Measurements from ENCODE around the gene SMG1. TPM values are rescaled to one million over a fixed set of nuclear protein-coding genes. Genes with fewer than 3 reads are reported as not detected.
A peak's percentile ranks its signal among the peaks of the same experiment; 100 is the strongest.

The SMG1 gene
- total and polyA plus RNA-seq, 2 of the 13 experiments (the other 11 are each of a cell fraction or from before 2014, with no cell fraction given), result 48.7 to 53.7 TPM

GRCh38 chr16:18801145-18801972 is 124.8 kb downstream of the SMG1 start, which contains the start of gene ARL6IP1 (continued):
- TF ChIP-seq ZNF839 (CRISPR knock-in tag; IDR thresholded peaks at IDR 0.05; ENCODE audit: borderline replicate concordance) (peak; percentile 97; the same call in 1 of the 2 replicates), NONO (IDR thresholded peaks at IDR 0.05) (no peak), NONO (CRISPR knock-in tag; conservative IDR thresholded peaks at IDR 0.05) (peak; percentile 100), ZFX (CRISPR knock-in tag; IDR thresholded peaks at IDR 0.05; ENCODE audit: low read depth) (peak; percentile 99), FOSL1 (CRISPR knock-in tag; IDR thresholded peaks at IDR 0.05; ENCODE audit: borderline replicate concordance) (no peak), GTF2F1 (IDR thresholded peaks at IDR 0.05; ENCODE audit: low read length) (peak; percentile 97), CSRNP1 (CRISPR knock-in tag; IDR thresholded peaks at IDR 0.05) (peak; percentile 99), ZNF530 (CRISPR knock-in tag; IDR thresholded peaks at IDR 0.05; ENCODE audit: low read depth) (peak; percentile 87; the same call in 1 of the 2 replicates), TBP (CRISPR knock-in tag; IDR thresholded peaks at IDR 0.05) (0 out of 2 replicates have a peak, but pooled peaks have one; percentile 86), SRSF9 (IDR thresholded peaks at IDR 0.05; ENCODE audit: borderline replicate concordance, insufficient read depth, low read depth, low read length, poor library complexity, severe bottlenecking) (no peak), HDAC1 (CRISPR knock-in tag; IDR thresholded peaks at IDR 0.05) (peak; percentile 99), IKZF4 (CRISPR knock-in tag; IDR thresholded peaks at IDR 0.05; ENCODE audit: borderline replicate concordance, low read depth, not compliant biosample characterization) (peak; percentile 58), ZNF317 (CRISPR knock-in tag; IDR thresholded peaks at IDR 0.05) (peak; percentile 93), ZBTB34 (CRISPR knock-in tag; IDR thresholded peaks at IDR 0.05) (peak; percentile 98), AHDC1 (CRISPR knock-in tag; IDR thresholded peaks at IDR 0.05; ENCODE audit: borderline replicate concordance) (peak; percentile 92), TCF7L2 (IDR thresholded peaks at IDR 0.05; ENCODE audit: low read depth, low read length) (no peak), PITX1 (CRISPR knock-in tag; IDR thresholded peaks at IDR 0.05) (peak; percentile 85; the same call in 1 of the 2 replicates), ZMYM3 (CRISPR knock-in tag; IDR thresholded peaks at IDR 0.05) (peak; percentile 70; the same call in 1 of the 2 replicates), FOXM1 (CRISPR knock-in tag; IDR thresholded peaks at IDR 0.05) (peak; percentile 100), HMG20A (CRISPR knock-in tag; IDR thresholded peaks at IDR 0.05; ENCODE audit: borderline replicate concordance) (no peak; the same call in 1 of the 2 replicates), NR2F6 (IDR thresholded peaks at IDR 0.05) (peak; percentile 83; the same call in 1 of the 2 replicates), NR2F6 (CRISPR knock-in tag; IDR thresholded peaks at IDR 0.05) (peak; percentile 94)
